ENCODE measurements around the gene MTMR2.

- TF ChIP-seq, protein P1, sequence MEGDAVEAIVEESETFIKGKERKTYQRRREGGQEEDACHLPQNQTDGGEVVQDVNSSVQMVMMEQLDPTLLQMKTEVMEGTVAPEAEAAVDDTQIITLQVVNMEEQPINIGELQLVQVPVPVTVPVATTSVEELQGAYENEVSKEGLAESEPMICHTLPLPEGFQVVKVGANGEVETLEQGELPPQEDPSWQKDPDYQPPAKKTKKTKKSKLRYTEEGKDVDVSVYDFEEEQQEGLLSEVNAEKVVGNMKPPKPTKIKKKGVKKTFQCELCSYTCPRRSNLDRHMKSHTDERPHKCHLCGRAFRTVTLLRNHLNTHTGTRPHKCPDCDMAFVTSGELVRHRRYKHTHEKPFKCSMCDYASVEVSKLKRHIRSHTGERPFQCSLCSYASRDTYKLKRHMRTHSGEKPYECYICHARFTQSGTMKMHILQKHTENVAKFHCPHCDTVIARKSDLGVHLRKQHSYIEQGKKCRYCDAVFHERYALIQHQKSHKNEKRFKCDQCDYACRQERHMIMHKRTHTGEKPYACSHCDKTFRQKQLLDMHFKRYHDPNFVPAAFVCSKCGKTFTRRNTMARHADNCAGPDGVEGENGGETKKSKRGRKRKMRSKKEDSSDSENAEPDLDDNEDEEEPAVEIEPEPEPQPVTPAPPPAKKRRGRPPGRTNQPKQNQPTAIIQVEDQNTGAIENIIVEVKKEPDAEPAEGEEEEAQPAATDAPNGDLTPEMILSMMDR (IDR thresholded peaks at IDR 0.05; ENCODE audit: extremely low read depth in 1 of 2, insufficient read depth in 1 of 2, low read depth in 1 of 2, low read length in 2 of 2) = no peak
- TF ChIP-seq EZH2 (IDR thresholded peaks at IDR 0.05; ENCODE audit: borderline replicate concordance, low read depth, low read length, severe bottlenecking) (no peak), POLR2AphosphoS5 (IDR thresholded peaks at IDR 0.05; ENCODE audit: insufficient read depth, low read depth, low read length) (no peak), POLR2A (IDR thresholded peaks at IDR 0.05; ENCODE audit: low read depth, low read length) (no peak), FOS (IDR thresholded peaks at IDR 0.05; ENCODE audit: borderline replicate concordance, insufficient read depth, low read length) (no peak), GATA2 (IDR thresholded peaks at IDR 0.05; ENCODE audit: insufficient read depth, insufficient read length, low read depth, low read length) (no peak), MYC (IDR thresholded peaks at IDR 0.05; ENCODE audit: low read depth, low read length) (no peak)
Observed at GRCh38 chr11:95922099-95922498, 1.8 kb downstream of the MTMR2 start.

Data from endothelial cell of umbilical vein (primary cell).